Smooth muscle cell (in vitro differentiated cells): ENCODE data around the gene NTHL1. TPM values are rescaled to one million over a fixed set of nuclear protein-coding genes. Genes with fewer than 3 reads are reported as not detected.

Experiments used
- DNase-seq: peaks from one replicate; lab custom pipeline; 2025; ENCODE audit not compliant: unreplicated experiment; lab: John Stamatoyannopoulos, UW
- H2AFZ ChIP-seq: fragments of 200-600 bp; sonication (generic); 2 replicates; pipeline ENCODE4 v1.6.0; 2016; ENCODE audit warnings: antibody characterized with exemption, low read depth, mild to moderate bottlenecking
- H3F3A ChIP-seq: fragments of 200-600 bp; sonication (generic); 2 replicates; pipeline ENCODE4 v1.6.0; 2017; ENCODE audit warnings: antibody characterized with exemption, low read depth
- H3K27ac ChIP-seq: fragments of 200-600 bp; sonication (generic); 2 replicates; pipeline ENCODE4 v1.5.1; 2016; ENCODE audit warnings: low read depth, mild to moderate bottlenecking
- H3K27me3 ChIP-seq: fragments of 200-600 bp; sonication (generic); 2 replicates; pipeline ENCODE4 v1.6.1; 2016; ENCODE audit warnings: low read depth, mild to moderate bottlenecking
- H3K36me3 ChIP-seq: fragments of 200-600 bp; sonication (generic); 2 replicates; pipeline ENCODE4 v1.5.1; 2016; ENCODE audit warnings: low read depth
- H3K4me1 ChIP-seq: fragments of 200-600 bp; sonication (generic); 2 replicates; pipeline ENCODE4 v1.5.1; 2016; ENCODE audit warnings: low read depth
- H3K4me2 ChIP-seq: fragments of 200-600 bp; sonication (generic); 2 replicates; pipeline ENCODE4 v1.6.0; 2016; ENCODE audit warnings: mild to moderate bottlenecking
- H3K4me3 ChIP-seq: fragments of 200-600 bp; sonication (generic); 2 replicates; pipeline ENCODE4 v1.5.1; 2016; ENCODE audit warnings: mild to moderate bottlenecking
- H3K79me2 ChIP-seq: fragments of 200-600 bp; sonication (generic); 2 replicates; pipeline ENCODE4 v1.6.0; 2016; ENCODE audit warnings: low read depth, mild to moderate bottlenecking
- H3K9ac ChIP-seq: fragments of 200-600 bp; sonication (generic); 2 replicates; pipeline ENCODE4 v1.6.0; 2016; ENCODE audit warnings: low read depth
- H3K9me3 ChIP-seq: fragments of 200-600 bp; sonication (generic); replicated peaks from 2 replicates; pipeline ENCODE4 v1.5.1; 2016; ENCODE audit warnings: low read depth
- H4K20me1 ChIP-seq: fragments of 200-600 bp; sonication (generic); 2 replicates; pipeline ENCODE4 v1.6.0; 2016; ENCODE audit warnings: low read depth
- CTCF ChIP-seq: fragments of 200-600 bp; sonication (generic); IDR thresholded peaks from 2 replicates; pipeline ENCODE4 v1.5.1; 2017; ENCODE audit warnings: borderline replicate concordance, mild to moderate bottlenecking, antibody characterized with exemption; ENCODE audit not compliant: insufficient read depth, poor library complexity, severe bottlenecking
- WGBS: methylation state at CpG from one replicate; pipeline ENCODE4 v1.1.7; 2016; ENCODE audit warnings: low lambda C conversion rate; 5-methylcytosine and 5-hydroxymethylcytosine counted together
- polyA plus RNA-seq: library from polyadenylated mRNA; unstranded; fragments of >200 nt; fragmentation: Nextera tagmentation; extraction: Ambion mirVana; gene quantifications from 2 replicates; pipeline ENCODE4 v1.2.1, GENCODE V29; 2016
- total RNA-seq: library from RNA; depleted of rRNA; stranded (reverse); fragments of >200 nt; gene quantifications from 2 replicates; pipeline ENCODE4 v1.2.3, GENCODE V29; 2014

Gene NTHL1
- total and polyA plus RNA-seq, 2 experiments from 2014 or later = 23.8 to 39.3 TPM

- DNase-seq = no peak
- Histone ChIP-seq H3K4me1 (peaks cover 27% of the 10 kb centered on the region), H3K36me3 (no peaks in the 10 kb centered on the region), H3K4me3 (no peak overlapping the region), H3K27me3 (no peaks in the 10 kb centered on the region), H3K9ac (no peak overlapping the region), H3K9me3 (no peaks in the 10 kb centered on the region), H3K27ac (no peak overlapping the region), H4K20me1 (peaks cover 81% of the 10 kb centered on the region), H3K79me2 (peaks cover 66% of the 10 kb centered on the region), H3F3A (no peaks in the 10 kb centered on the region), H3K4me2 (no peak overlapping the region), H2AFZ (no peak overlapping the region)
- no peak for TF ChIP-seq CTCF
- 92% methylated on average over 21 of the region's 21 CpGs for WGBS
These were observed 42.0 kb downstream of the NTHL1 start for GRCh38 chr16:2005646-2006045.

- Histone ChIP-seq H3K27me3 (no peaks in the 10 kb centered on the region), H3K4me2 (no peak overlapping the region), H3K4me1 (peaks cover 21% of the 10 kb centered on the region), H4K20me1 (peaks cover 87% of the 10 kb centered on the region), H3K27ac (no peak overlapping the region), H3K4me3 (no peak overlapping the region), H2AFZ (no peak overlapping the region), H3K36me3 (no peaks in the 10 kb centered on the region), H3K79me2 (peaks cover 66% of the 10 kb centered on the region), H3K9me3 (no peaks in the 10 kb centered on the region), H3F3A (no peaks in the 10 kb centered on the region), H3K9ac (no peak overlapping the region)
- no peak for TF ChIP-seq CTCF
- DNase-seq = no peak
- WGBS = 91% methylated on average over 30 of the region's 34 CpGs
These were observed 42.7 kb downstream of the NTHL1 start for GRCh38 chr16:2004795-2005517.

- Histone ChIP-seq H3K27ac (no peak overlapping the region), H3K9me3 (no peaks in the 10 kb centered on the region), H3K36me3 (no peaks in the 10 kb centered on the region), H2AFZ (no peak overlapping the region), H3F3A (no peaks in the 10 kb centered on the region), H3K27me3 (no peaks in the 10 kb centered on the region), H3K4me3 (no peak overlapping the region), H3K4me1 (peaks cover 19% of the 10 kb centered on the region), H3K79me2 (peaks cover 62% of the 10 kb centered on the region), H4K20me1 (peaks cover 87% of the 10 kb centered on the region), H3K4me2 (peak overlapping the region; percentile 77), H3K9ac (no peak overlapping the region)
- TF ChIP-seq CTCF = peak; percentile 92
- WGBS = 35% methylated on average over 36 of the region's 36 CpGs
- DNase-seq = peak; percentile 67
These were observed 43.6 kb downstream of the NTHL1 start for GRCh38 chr16:2003827-2004641.
